T-helper 1 cell (primary cell): Measurements from ENCODE around the gene MANF.
"Not testable (repeated sequence)": the region's sequence is repeated elsewhere in the genome, so short reads cannot be mapped to it uniquely, and the experiment has no call there.

Source experiments
- DNase-seq, 5 donors: peaks; one replicate each; pipeline ENCODE4 v3.0.0-alpha.2; 2012 to 2020

The MANF gene

DNA sequence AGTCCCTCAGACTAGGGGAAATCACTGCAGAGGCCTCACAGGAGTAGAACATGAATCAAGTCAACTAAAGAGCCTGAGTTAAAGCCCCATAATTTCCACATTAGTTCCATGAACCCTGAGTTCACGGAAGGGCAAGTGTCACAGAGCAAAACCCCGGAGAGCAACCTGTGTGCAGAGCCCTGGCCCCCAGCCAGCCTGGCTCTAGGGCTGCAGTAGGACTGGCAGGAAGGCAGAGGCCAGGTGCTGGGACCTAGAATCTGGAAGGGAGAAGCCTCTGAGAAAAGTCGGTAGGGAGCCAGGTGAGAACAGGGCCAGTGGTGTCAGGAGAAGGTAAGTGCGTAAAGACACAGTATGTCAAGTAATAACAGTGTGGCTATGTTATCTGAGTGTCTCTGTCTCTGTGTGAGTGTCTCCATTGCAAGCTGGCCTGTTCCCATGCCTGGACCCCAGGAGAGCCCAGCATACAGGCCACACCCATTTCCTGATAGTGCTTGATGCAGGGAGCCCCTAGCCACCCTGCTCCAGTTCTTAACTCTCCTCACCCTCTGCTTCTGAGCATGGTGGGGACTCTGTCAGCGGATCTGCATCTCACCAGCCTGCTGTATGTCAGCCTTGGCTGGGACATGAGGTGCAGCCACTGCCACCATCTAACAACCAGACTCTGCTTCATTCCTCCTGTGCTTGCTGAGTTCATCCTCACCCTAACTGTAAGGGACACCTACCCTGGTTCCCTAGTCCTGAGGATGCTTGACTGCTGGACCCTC, 11.3 kb upstream of the MANF start:
- DNase-seq, result no peak

GRCh38 chr3:51374456-51374855, 10.6 kb upstream of the MANF start:
- no peak for DNase-seq

DNA sequence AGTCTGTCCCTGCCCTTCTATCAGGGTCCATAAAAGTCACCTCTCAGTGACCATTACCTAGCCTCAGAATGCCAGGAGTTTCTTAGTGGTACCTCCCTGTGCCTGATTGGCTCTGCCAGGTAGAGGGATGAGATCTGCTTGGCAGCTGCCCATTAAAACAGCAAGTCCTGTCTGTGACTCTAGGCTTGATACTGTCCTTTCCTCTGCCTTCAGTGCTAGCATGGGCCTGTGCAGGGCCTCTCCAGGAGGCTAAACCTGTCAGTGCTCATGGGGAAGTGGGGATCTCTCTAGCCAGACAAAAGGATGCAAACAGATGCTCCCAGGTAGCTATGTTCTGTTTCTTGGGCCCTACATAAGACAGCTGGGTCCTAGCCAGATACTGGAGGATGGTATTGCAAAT, 10.0 kb upstream of the MANF start:
- no peak for DNase-seq

- DNase-seq, result no peak
These were observed 9.5 kb upstream of the MANF start for GRCh38 chr3:51375571-51375970.

DNA sequence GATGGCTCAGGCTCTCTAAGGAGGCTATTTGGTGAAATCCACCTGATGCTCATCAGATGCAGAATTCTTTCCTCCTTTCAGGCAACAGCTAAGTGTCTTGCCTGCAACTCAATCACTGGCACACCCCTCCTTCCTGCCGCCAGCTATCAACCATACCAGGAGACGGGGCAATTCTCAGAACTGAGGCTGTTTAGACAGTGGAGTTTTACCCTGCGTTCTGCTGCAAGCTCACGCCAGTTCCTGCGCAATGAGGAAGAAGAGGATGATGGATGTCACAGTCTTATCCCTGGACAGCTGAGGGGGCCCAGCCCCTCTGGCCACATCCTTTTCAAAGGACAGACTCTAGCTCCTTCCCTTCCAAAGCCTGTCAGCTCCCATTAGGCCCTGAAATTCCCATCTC, 7.0 kb upstream of the MANF start:
- DNase-seq, result no peak

GRCh38 chr3:51378726-51379125, 6.4 kb upstream of the MANF start:
- DNase-seq, result no peak

DNA sequence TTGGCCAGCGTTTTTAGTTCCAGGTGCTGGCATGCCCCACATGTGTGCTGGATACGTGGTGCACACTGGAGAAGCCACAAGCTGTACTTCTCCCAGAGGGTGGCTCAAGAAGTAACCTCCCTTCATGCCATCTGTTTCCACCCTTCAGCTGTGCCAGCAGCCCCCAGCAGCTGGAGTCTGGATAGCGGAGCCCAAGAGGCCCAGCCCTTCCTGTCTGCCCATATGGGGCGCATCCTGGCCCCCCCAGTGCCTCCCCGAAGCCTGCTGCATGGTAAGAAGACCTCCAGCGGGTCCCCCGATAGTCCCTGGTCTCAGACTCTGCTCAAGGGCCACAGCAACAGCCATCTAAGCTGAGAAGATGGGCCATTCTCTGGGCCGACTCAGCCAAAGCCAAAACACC, 5.8 kb upstream of the MANF start:
- DNase-seq, result no peak

GRCh38 chr3:51379746-51380455, 5.2 kb upstream of the MANF start:
- no peak for DNase-seq

DNA sequence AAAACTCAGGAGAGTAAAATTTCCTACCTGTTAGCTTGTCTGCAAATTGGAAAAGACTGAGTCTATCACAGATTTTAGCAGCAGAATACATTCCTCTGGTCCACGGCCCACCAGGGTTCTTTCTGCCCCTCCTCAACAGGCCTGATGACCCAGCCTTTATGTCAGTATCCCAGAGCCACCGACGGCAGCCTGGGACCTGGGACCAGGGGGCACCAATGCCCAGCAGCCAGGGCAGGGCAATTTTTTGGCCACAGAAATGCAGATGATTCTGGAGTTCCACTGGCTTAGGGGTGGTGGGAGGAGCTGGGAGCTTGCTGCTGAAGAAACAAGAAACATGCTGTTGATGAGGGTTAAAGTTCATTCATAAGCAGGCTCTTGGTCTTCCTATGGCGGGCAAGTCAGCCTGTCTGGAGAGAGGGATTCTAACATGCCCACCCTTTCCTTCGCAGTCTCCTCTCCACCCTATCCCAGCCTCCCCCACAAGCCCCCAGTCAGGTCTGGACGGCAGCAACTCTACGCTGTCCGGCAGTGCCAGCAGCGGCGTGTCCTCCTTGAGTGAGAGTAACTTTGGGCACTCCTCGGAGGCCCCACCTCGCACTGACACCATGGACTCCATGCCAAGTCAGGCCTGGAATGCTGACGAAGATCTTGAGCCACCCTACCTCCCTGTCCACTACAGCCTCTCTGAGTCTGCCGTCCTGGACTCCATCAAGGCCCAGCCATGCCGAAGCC, 4.3 kb upstream of the MANF start:
- no peak for DNase-seq

DNA sequence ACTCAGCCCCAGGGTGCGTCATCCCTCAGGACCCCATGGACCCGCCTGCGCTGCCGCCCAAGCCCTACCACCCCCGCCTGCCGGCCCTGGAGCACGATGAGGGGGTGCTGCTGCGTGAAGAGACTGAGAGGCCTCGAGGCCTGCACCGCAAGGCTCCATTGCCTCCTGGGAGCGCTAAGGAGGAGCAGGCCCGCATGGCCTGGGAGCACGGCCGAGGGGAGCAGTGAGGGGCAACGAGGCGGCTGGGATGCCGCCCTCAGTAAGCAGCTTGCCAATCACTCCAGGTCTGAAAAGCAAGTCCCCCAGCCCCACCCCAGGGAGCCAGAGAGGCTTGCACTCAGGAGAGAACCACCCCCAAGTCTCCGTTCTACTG, 3.8 kb upstream of the MANF start:
- no peak for DNase-seq

DNA sequence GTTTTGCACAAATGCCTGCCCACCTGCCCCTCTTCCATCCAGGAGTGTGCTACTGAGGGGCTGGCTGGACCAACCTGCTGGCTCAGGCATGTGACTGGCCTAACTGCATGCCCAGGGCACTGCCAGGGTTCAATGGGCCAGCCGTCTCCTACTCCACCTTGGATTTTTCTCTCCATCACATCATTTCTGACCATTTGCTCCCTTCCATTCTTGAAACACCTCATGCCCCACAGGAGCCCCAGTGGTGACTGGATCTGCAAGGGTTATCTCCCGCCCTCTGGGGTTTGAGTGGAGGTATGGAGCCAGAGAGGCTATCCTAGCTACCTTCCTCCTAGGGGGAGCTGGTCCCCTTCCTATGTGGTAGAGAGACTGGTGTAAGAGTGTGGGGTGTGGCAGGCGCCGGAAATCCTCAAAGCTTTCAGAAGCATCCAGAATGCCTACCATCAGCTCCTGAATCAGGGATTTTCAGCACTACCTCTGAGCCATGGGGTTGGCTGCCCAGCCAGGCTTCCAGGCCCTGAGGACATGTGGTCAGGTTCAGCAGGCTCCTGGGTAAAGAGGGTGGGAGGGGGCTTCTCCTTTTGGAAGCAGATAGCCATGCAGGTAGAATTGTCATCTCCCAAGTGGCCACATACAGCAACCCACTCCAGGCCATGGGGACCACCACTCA, 2.9 kb upstream of the MANF start:
- DNase-seq, result no peak

GRCh38 chr3:51382947-51383578, 2.0 kb upstream of the MANF start:
- DNase-seq, result no peak

DNA sequence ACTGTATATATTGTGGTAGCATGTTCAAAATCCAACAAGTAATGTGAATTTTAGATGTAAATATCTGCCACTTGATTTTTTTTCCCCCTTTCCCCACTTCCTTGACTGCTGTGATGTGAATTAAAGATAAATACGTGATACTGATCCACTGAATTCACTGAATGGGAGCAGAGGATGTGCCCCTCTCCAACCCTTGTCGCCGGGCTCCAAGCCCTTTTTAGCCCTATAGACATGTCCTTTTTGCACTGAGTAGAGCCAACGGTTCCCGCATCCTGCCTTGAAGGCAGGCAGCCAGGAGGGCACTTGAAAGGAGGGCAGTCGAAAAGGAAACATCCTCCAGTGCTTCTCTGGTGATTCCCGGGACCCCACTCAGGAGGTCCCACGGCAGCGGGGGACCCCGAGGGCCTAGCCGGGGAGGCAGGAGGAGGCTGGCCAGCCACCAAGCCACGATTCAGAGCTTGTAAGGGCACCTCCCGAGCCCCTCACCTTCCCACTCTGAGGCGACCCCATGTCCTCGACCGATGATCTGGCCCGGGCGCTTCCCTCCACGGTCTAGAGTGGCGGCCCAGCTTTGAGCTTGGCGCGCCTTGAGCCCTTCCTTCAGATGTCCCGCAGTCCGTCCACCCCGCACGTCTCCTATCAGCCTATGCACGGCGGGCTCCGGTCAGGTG, 901 bp upstream of the MANF start:
- peak in 1 of 5 donors; percentile 42 for DNase-seq

DNA sequence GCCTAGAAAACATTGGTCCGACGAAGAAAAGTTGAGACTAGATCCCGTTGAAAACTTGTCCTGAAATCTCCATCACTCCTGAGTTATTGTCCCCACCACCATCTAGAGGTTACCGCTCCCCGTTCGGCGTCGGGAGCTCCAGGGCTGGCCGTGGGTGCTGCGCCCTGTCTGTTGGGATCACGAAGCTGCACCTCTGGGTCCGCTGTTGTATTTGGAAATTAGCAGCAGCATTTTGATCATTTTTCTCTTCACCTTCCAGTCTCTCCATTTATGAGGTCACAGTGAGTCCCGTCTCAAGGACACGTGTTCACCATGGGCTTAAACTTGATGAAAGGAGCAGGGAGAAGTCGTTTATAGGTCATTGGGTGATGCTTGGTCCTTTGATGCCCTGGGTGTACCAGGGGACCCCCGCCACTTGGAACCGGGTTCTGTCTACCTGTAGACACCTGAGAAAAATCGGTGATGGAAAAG, 565 bp downstream of the MANF start:
- no peak for DNase-seq

- no peak for DNase-seq
These were observed 1.2 kb downstream of the MANF start for GRCh38 chr3:51386159-51386851.

DNA sequence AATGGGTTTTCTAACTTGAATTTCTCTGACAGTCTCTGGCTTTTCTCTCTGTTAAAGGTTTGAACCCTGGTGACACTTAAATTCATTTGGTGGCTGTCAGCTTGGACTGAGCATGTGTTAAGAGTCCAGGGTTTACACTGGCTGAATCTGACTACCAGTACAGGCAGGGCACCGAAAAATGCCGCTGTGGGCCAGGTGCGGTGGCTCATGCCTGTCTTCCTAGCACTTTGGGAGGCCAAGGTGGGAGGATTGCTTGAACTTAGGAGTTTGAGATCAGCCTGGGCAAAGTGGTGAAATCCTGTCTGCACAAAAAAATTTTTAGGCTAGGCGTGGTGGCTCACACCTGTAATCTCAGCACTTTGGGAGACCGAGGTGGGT, 1.8 kb downstream of the MANF start:
- no peak for DNase-seq

- not testable (repeated sequence) for DNase-seq
These were observed 2.2 kb downstream of the MANF start for GRCh38 chr3:51387281-51387680.

- no peak for DNase-seq
These were observed 3.4 kb downstream of the MANF start for GRCh38 chr3:51388286-51389029.

DNA sequence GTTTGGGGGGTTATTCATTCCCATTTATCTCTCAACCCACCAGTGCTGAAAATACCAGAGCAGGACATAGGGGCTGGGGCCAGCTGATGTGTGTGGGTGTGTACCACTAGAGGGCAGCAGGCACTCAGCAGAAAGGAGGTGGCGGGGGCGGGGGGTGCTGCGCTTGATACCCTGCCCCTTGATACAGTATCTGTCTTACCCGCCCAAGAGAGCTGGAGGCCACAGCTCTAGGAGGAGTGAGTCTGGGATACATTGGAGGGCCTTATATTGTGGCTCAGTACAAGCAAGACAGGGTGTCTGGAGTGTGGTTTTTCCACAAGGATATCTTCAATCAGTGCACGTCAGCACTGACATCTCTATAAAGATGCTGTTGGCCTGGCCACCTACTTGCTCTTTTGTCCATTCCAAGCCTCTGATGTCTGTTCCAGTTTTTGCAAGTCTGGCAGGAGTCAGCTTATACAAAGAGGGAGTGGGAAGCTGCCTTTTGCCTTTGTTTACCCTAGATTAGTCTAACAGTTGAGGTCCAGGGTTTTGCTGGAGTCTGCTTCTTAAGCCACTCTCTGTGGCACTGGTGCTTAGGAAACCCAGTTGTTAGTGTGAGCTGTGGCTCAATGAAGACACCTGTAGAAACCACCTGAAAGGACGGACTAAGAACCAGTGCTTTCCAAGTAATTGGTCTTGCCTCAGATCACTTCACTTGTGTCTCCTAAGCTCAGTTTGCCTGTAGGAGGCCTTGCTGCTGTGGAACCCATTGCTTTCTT, 4.5 kb downstream of the MANF start:
- DNase-seq, result peak in 4 of 5 donors; percentile 49 to 56 (median 52)
